Spleen (tissue), 7 donors: ENCODE results near the gene PDE5A.
"Not testable (repeated sequence)": the region's sequence is repeated elsewhere in the genome, so short reads cannot be mapped to it uniquely, and the experiment has no call there.

Experiments used
- CTCF ChIP-seq, 11 experiments: fragments of 200-600 bp in 7 of 11; fragments of 450-650 bp in 4 of 11; sonication (generic) in 4 of 11; IDR thresholded peaks in 8 of 11; conservative IDR thresholded peaks in 3 of 11; 1 replicate in 7 of 11; 2 replicates in 4 of 11; pipeline versions ENCODE4 v1.4.0 to v1.8.0; 2016 to 2021; ENCODE audit warnings: antibody characterized with exemption in 11 of 11, inconsistent platforms in 4 of 11, mild to moderate bottlenecking in 1 of 11
- POLR2AphosphoS5 ChIP-seq, 3 donors: sonication (generic); formaldehyde crosslinking; IDR thresholded peaks; one replicate each; pipeline ENCODE4 v1.5.1; 2017; ENCODE audit warnings: antibody characterized with exemption in 3 of 3
- donor health status: DM: no; HTN: no; CAD: no; lungs with moderate emphysema.
- donor health status: DM: no; HTN: no; CAD: no.
- donor health status: DM: no; HTN: no; CAD: no.

GRCh38 chr4:119470021-119470736 is 158.4 kb downstream of the PDE5A start:
- not testable (repeated sequence) for TF ChIP-seq CTCF (IDR thresholded peaks at IDR 0.05 in 8 of 11, conservative IDR thresholded peaks at IDR 0.05 in 3 of 11); POLR2AphosphoS5 (IDR thresholded peaks at IDR 0.05)
